ENCODE data around the gene PKNOX2.

- TF ChIP-seq CTCF (IDR thresholded peaks at IDR 0.05 in 2 of 3, conservative IDR thresholded peaks at IDR 0.05 in 1 of 3; ENCODE audit: control insufficient read depth in 2 of 3, extremely low read depth in 1 of 3, insufficient read depth in 1 of 3, low read depth in 3 of 3, low read length in 3 of 3): no peak
- no peak for TF ChIP-seq CREB1 (IDR thresholded peaks at IDR 0.05; ENCODE audit: low read depth)
- no peak for TF ChIP-seq RFX5 (IDR thresholded peaks at IDR 0.05; ENCODE audit: low read depth, low read length)
- TF ChIP-seq ZNF207 (IDR thresholded peaks at IDR 0.05; ENCODE audit: borderline replicate concordance): no peak
- no peak for TF ChIP-seq HCFC1 (IDR thresholded peaks at IDR 0.05; ENCODE audit: low read length)
- no peak for TF ChIP-seq NR2F1 (conservative IDR thresholded peaks at IDR 0.05)
- no peak for TF ChIP-seq POLR2A (IDR thresholded peaks at IDR 0.05; ENCODE audit: low read depth, low read length)
- no peak for TF ChIP-seq ATF7 (IDR thresholded peaks at IDR 0.05; ENCODE audit: low read depth)
Measured at GRCh38 chr11:125465255-125465654, 300.7 kb downstream of the PKNOX2 start.

Data from GM12878 (cell line).